HG02885 (cell line): ENCODE data around the gene OR52R1.
A peak's percentile ranks its signal among the peaks of the same experiment; 100 is the strongest.
"Not testable (repeated sequence)": the region's sequence is repeated elsewhere in the genome, so short reads cannot be mapped to it uniquely, and the experiment has no call there.

ENCODE experiments used
- ATAC-seq: cut with Tn5 transposase; IDR thresholded peaks from one replicate; pipeline ENCODE4 v1.9.1; 2021; ENCODE audit warnings: mild to moderate bottlenecking; ENCODE audit not compliant: unreplicated experiment, poor library complexity

The OR52R1 gene

GRCh38 chr11:4804280-4804679 lies at the start of gene OR52R1:
TSS of gene OR52R1 (minus strand) at chr11:4804380. CDS start at chr11:4804380, 0 bp downstream.
- no peak for ATAC-seq

- ATAC-seq, result no peak
These were observed 46.9 kb upstream of the OR52R1 start for GRCh38 chr11:4851033-4851432.

GRCh38 chr11:4848908-4849532 lies 44.8 kb upstream of the OR52R1 start, which contains the start of gene OR51S1:
TSS of gene OR51S1 (minus strand) at chr11:4849208. CDS start at chr11:4849208, 0 bp downstream.
- no peak for ATAC-seq

GRCh38 chr11:4839851-4840549 lies 35.8 kb upstream of the OR52R1 start:
- ATAC-seq, result no peak

- ATAC-seq, result no peak
These were observed 26.7 kb upstream of the OR52R1 start for GRCh38 chr11:4830909-4831308.

GRCh38 chr11:4830346-4830745 lies 26.2 kb upstream of the OR52R1 start:
- ATAC-seq, result no peak

- ATAC-seq, result no peak
These were observed 22.2 kb upstream of the OR52R1 start for GRCh38 chr11:4826425-4826824.

GRCh38 chr11:4825132-4825531 lies 21.0 kb upstream of the OR52R1 start:
- no peak for ATAC-seq

- ATAC-seq, result no peak
These were observed 16.8 kb upstream of the OR52R1 start, which contains the start of gene OR51F2 for GRCh38 chr11:4821021-4821420. TSS of gene OR51F2 (plus strand) at chr11:4821321. CDS start at chr11:4821422, 101 bp downstream.

GRCh38 chr11:4809246-4809645 lies 5.1 kb upstream of the OR52R1 start:
- no peak for ATAC-seq

GRCh38 chr11:4808476-4808875 lies 4.3 kb upstream of the OR52R1 start:
- no peak for ATAC-seq

- not testable (repeated sequence) for ATAC-seq
These were observed 2.9 kb downstream of the OR52R1 start for GRCh38 chr11:4801316-4801715.

- peak; percentile 65 for ATAC-seq
These were observed 5.6 kb downstream of the OR52R1 start for GRCh38 chr11:4798427-4799183.

GRCh38 chr11:4797206-4797605 lies 7.0 kb downstream of the OR52R1 start:
- no peak for ATAC-seq

GRCh38 chr11:4782454-4782853 lies 21.7 kb downstream of the OR52R1 start:
- no peak for ATAC-seq

GRCh38 chr11:4769838-4770237 lies 34.3 kb downstream of the OR52R1 start, which contains the start of gene OR51F1:
TSS of gene OR51F1 (minus strand) at chr11:4769938. CDS start at chr11:4769938, 0 bp downstream.
- no peak for ATAC-seq

- ATAC-seq, result no peak
These were observed 36.1 kb downstream of the OR52R1 start for GRCh38 chr11:4768094-4768493.

GRCh38 chr11:4766420-4767043 lies 37.6 kb downstream of the OR52R1 start:
- ATAC-seq, result no peak

GRCh38 chr11:4763096-4763495 lies 41.1 kb downstream of the OR52R1 start:
- no peak for ATAC-seq
